Suprapubic skin (tissue), 4 donors: ENCODE data around the gene CACNG5. TPM values are rescaled to one million over a fixed set of nuclear protein-coding genes. Genes with fewer than 3 reads are reported as not detected.
A peak's percentile ranks its signal among the peaks of the same experiment; 100 is the strongest.

Experiments used
- DNase-seq, 2 donors: peaks; one replicate each; pipeline ENCODE4 v3.0.0-alpha.2; 2019; ENCODE audit warnings: low spot score in 2 of 2
- H3K27ac ChIP-seq: fragments of 200-600 bp; sonication (generic); one replicate; pipeline ENCODE4 v1.5.1; 2019
- H3K27me3 ChIP-seq: fragments of 200-600 bp; sonication (generic); one replicate; pipeline ENCODE4 v1.5.1; 2019
- H3K36me3 ChIP-seq: fragments of 200-600 bp; sonication (generic); one replicate; pipeline ENCODE4 v1.5.1; 2019
- H3K4me1 ChIP-seq: fragments of 200-600 bp; sonication (generic); one replicate; pipeline ENCODE4 v1.5.1; 2019
- H3K4me3 ChIP-seq: fragments of 200-600 bp; sonication (generic); one replicate; pipeline ENCODE4 v1.5.1; 2019; ENCODE audit warnings: mild to moderate bottlenecking
- H3K9me3 ChIP-seq: fragments of 200-600 bp; sonication (generic); one replicate; pipeline ENCODE4 v1.5.1; 2019
- CTCF ChIP-seq, 2 donors: fragments of 200-600 bp in 1 of 2; fragments of 450-650 bp in 1 of 2; sonication (generic) in 1 of 2; IDR thresholded peaks; one replicate each; pipeline ENCODE4 v1.5.1; 2016 to 2019; ENCODE audit warnings: antibody characterized with exemption in 2 of 2, mild to moderate bottlenecking in 1 of 2, moderate library complexity in 1 of 2
- EP300 ChIP-seq: sonication (generic); formaldehyde crosslinking; IDR thresholded peaks from one replicate; pipeline ENCODE4 v1.6.1; 2017; ENCODE audit warnings: antibody characterized with exemption
- POLR2A ChIP-seq, 2 donors: fragments of 450-650 bp; IDR thresholded peaks; one replicate each; pipeline ENCODE4 v1.6.1; 2017; ENCODE audit warnings: antibody characterized with exemption in 2 of 2, mild to moderate bottlenecking in 2 of 2, moderate library complexity in 2 of 2
- POLR2AphosphoS5 ChIP-seq, 3 donors: sonication (generic); formaldehyde crosslinking; IDR thresholded peaks; one replicate each; pipeline ENCODE4 v1.6.1; 2017; ENCODE audit warnings: antibody characterized with exemption in 3 of 3
- WGBS: methylation state at CpG from one replicate; pipeline ENCODE4 v1.1.5; 2018; 5-methylcytosine and 5-hydroxymethylcytosine counted together
- total RNA-seq, 4 donors: library from RNA; depleted of rRNA; stranded (reverse); fragments of >200 nt; gene quantifications; one replicate each; pipeline ENCODE4 v1.1.0, GENCODE V29; 2016

Gene CACNG5
- total RNA-seq, 4 donors from 2014 or later, result not detected

GRCh38 chr17:66855204-66855603 lies 20.3 kb downstream of the CACNG5 start:
- Histone ChIP-seq H3K27ac (no peak overlapping the region), H3K9me3 (no peaks in the 10 kb centered on the region), H3K27me3 (peaks cover 3% of the 10 kb centered on the region), H3K4me1 (no peaks in the 10 kb centered on the region), H3K4me3 (no peak overlapping the region), H3K36me3 (no peaks in the 10 kb centered on the region)
- WGBS, result 79% methylated on average over 10 of the region's 10 CpGs
- DNase-seq, result no peak
- no peak for TF ChIP-seq EP300

GRCh38 chr17:66858226-66859083 lies 23.5 kb downstream of the CACNG5 start:
- H3K4me3 ChIP-seq, result no peak overlapping the region
- H3K27me3 ChIP-seq, result peaks cover 3% of the 10 kb centered on the region
- H3K9me3 ChIP-seq, result no peaks in the 10 kb centered on the region
- H3K27ac ChIP-seq, result no peak overlapping the region
- H3K36me3 ChIP-seq, result no peaks in the 10 kb centered on the region
- H3K4me1 ChIP-seq, result no peaks in the 10 kb centered on the region
- TF ChIP-seq POLR2AphosphoS5 (IDR thresholded peaks at IDR 0.05) (no peak), POLR2A (IDR thresholded peaks at IDR 0.05) (no peak), EP300 (no peak), CTCF (IDR thresholded peaks at IDR 0.05) (no peak)
- WGBS, result 91% methylated on average over 9 of the region's 12 CpGs
- DNase-seq, result no peak

DNA sequence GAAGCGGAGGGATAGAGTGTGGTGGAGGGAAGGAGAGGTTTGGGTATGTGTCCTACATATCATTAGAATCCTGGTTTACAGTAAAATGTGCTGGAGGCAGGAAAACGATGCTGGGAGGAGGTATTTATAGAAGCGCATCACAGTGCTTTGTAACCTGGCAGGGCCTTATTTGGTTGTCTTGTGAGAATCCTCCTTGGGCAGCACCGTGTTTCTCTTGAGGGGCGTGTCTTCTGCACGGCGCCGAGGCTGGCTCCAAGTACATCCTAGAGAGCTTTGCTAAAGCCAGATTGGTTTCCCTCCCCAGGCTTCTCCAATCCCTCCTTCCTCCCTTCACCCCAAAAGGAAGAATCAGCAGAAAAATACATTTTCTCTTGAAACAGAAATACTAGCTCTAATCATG lies 24.4 kb downstream of the CACNG5 start:
- H3K36me3 ChIP-seq, result no peaks in the 10 kb centered on the region
- H3K27ac ChIP-seq, result no peak overlapping the region
- peaks cover 3% of the 10 kb centered on the region for H3K27me3 ChIP-seq
- DNase-seq, result peak in 1 of 2 donors; percentile 18
- no peak for TF ChIP-seq POLR2A (IDR thresholded peaks at IDR 0.05)
- TF ChIP-seq EP300, result no peak
- TF ChIP-seq POLR2AphosphoS5 (IDR thresholded peaks at IDR 0.05), result no peak
- TF ChIP-seq CTCF (IDR thresholded peaks at IDR 0.05), result no peak
- no peaks in the 10 kb centered on the region for H3K9me3 ChIP-seq
- no peaks in the 10 kb centered on the region for H3K4me1 ChIP-seq
- 67% methylated on average over 8 of the region's 8 CpGs for WGBS
- no peak overlapping the region for H3K4me3 ChIP-seq

DNA sequence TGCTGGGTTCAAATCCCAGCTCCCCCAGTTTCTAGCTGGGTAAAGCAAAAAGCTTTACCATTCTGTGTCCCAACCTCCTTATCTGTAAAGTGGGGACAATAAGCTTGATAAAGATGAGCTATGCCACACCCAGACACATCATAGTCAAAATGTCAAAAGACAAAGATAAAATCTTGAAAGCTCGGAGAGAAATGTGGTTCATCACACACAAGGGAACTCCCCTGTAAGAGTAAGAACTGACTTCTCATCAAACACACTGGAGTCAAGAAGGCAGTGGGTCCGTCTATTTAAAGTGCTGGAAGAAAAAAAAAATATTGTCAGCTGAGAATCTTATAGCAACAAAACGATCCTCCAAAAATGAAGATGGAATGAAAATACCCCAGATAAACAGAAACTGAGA lies 25.3 kb downstream of the CACNG5 start:
- Histone ChIP-seq H3K4me1 (no peaks in the 10 kb centered on the region), H3K4me3 (no peak overlapping the region), H3K36me3 (no peaks in the 10 kb centered on the region), H3K27ac (no peak overlapping the region), H3K27me3 (peaks cover 3% of the 10 kb centered on the region), H3K9me3 (no peaks in the 10 kb centered on the region)
- DNase-seq, result no peak
- no peak for TF ChIP-seq POLR2AphosphoS5 (IDR thresholded peaks at IDR 0.05)
- no peak for TF ChIP-seq POLR2A (IDR thresholded peaks at IDR 0.05)
- TF ChIP-seq EP300, result no peak
- TF ChIP-seq CTCF (IDR thresholded peaks at IDR 0.05), result no peak
- 59% methylated on average over 3 of the region's 3 CpGs for WGBS

DNA sequence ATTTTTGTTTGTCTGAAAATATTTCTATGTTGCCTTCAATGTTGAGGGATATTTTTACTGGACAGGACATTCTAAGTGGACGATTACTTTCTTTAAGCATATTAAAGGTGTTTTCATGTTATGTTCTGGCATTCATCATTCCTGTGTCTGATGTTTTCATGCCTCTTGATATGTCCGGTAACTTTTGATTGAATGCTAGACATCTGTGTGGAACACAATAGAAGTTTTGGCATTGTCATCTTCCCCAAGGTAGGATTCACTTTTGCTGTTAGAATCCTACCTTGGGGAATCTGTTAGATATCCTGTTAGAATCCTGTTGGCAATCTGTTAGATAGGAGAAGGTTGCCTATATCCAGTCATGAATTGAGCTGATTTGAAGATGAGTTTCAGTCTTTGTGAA lies 28.9 kb downstream of the CACNG5 start:
- TF ChIP-seq POLR2AphosphoS5 (IDR thresholded peaks at IDR 0.05) (no peak), CTCF (IDR thresholded peaks at IDR 0.05) (no peak), POLR2A (IDR thresholded peaks at IDR 0.05) (no peak), EP300 (no peak)
- Histone ChIP-seq H3K27me3 (peaks cover 4% of the 10 kb centered on the region), H3K27ac (no peak overlapping the region)

More for the DNA sequence above, 28.9 kb downstream of the CACNG5 start:
- no peak for DNase-seq
- Histone ChIP-seq H3K4me1 (no peaks in the 10 kb centered on the region), H3K9me3 (no peaks in the 10 kb centered on the region), H3K36me3 (no peaks in the 10 kb centered on the region), H3K4me3 (no peak overlapping the region)
- WGBS, result 93% methylated on average over 2 of the region's 2 CpGs
